Measurements from ENCODE around the gene CD55.

GRCh38 chr1:207334337-207334736, 12.9 kb downstream of the CD55 start:
- TF ChIP-seq CTCF (conservative IDR thresholded peaks at IDR 0.05; ENCODE audit: low read length) (no peak), EZH2phosphoT487 (IDR thresholded peaks at IDR 0.05; ENCODE audit: borderline replicate concordance) (no peak)

Measured in Loucy (cell line).